GM10248 (cell line): ENCODE measurements around the gene LCP2.

Experiments used
- CTCF ChIA-PET: fragments of 300-600 bp; sonication (Branson Sonifier 250); formaldehyde crosslinking; extraction: SDS; loops from one replicate; lab custom pipeline; 2021; ENCODE audit warnings: antibody characterized with exemption; lab: Yijun Ruan, JAX
- POLR2A ChIA-PET: fragments of 350-650 bp; sonication (Branson Sonifier 250); formaldehyde crosslinking; extraction: SDS; loops from one replicate; lab custom pipeline; 2020; ENCODE audit warnings: antibody characterized with exemption; lab: Yijun Ruan, JAX
- DNase-seq: peaks from one replicate; pipeline ENCODE4 v3.0.0; 2012; ENCODE audit errors: extremely low spot score
- TF ChIP-seq, protein P1 (sequence below): IDR thresholded peaks from 2 replicates; pipeline ENCODE4 v1.5.1; 2012; ENCODE audit warnings: mild to moderate bottlenecking, low read depth; ENCODE audit errors: extremely low read depth, missing control alignments, control extremely low read depth

Gene LCP2

DNA sequence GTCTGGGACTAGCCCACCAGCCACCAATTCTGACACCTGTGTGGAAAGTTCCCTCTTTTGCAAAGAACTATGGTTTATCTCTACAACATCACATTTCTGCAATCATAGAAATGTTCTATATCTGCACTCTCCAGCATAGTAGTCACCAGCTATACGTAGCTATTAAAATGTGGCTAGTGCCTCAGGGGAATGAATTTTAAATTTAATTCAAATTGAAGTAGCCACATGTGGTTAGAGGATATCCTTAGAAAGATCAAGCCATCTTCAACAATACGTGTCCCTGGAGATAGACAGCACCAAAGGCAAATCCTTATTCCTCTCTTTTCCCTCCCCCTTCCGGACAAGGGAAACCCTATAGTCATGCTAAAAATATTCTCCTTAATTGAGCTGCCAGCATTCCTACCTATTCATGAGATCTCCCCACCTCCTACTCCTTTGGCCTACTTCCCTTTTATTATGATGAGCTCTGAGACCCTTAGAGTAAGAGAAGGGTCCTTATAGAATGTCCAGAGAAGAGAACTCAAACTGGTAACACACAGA lies 11.1 kb downstream of the LCP2 start:
- DNase-seq = no peak
- TF ChIP-seq, protein P1, sequence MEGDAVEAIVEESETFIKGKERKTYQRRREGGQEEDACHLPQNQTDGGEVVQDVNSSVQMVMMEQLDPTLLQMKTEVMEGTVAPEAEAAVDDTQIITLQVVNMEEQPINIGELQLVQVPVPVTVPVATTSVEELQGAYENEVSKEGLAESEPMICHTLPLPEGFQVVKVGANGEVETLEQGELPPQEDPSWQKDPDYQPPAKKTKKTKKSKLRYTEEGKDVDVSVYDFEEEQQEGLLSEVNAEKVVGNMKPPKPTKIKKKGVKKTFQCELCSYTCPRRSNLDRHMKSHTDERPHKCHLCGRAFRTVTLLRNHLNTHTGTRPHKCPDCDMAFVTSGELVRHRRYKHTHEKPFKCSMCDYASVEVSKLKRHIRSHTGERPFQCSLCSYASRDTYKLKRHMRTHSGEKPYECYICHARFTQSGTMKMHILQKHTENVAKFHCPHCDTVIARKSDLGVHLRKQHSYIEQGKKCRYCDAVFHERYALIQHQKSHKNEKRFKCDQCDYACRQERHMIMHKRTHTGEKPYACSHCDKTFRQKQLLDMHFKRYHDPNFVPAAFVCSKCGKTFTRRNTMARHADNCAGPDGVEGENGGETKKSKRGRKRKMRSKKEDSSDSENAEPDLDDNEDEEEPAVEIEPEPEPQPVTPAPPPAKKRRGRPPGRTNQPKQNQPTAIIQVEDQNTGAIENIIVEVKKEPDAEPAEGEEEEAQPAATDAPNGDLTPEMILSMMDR = no peak
- ChIA-PET CTCF (interaction anchor here (0.9 to 2.1 kb wide), 2 partner anchors 19 to 52 kb away, joined by 5 to 12 read pairs; no protein-coding TSS in a partner anchor), POLR2A (no interaction called here)

DNA sequence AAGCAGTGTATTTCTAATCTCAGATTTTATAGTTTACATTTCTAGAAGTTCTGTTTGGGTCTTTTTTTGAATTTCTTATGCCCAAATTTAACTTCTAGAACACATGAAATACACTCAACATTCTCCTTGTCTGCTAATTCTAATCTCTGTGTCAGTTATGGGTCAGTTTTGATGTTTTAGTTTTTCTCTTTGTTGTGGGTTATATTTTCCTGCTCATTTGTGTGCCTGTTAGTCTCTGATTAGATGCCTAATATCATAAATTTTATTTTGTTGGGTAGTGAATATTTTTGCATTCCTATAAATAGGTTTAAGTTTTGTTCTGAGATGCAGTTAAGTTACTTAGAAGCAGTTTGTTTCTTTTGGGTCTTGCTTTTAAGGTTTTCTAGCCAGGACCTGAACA lies 12.4 kb downstream of the LCP2 start:
- TF ChIP-seq, protein P1 = no peak
- CTCF ChIA-PET = no interaction called here
- POLR2A ChIA-PET = no interaction called here
- no peak for DNase-seq

DNA sequence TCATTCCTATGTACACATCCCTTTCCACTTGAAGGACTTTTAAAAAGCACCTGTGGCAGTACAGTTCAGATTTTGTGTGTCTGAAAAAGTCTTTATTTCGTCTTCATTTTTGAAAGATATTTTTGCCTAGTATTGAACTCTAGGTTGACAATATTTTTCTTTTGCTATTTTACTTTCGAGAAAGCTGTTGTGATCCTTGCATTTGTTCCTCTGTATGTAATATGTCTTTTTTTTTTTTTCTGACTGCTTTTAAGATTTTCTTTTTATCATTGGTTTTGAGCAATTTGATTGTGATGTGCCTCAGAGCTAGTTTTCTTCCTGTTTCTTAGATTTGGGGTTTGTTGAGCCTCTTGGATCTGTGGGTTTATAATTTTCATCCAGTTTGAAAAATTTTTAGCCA lies 13.3 kb downstream of the LCP2 start:
- POLR2A ChIA-PET = no interaction called here
- CTCF ChIA-PET = interaction anchor here (2.6 to 2.7 kb wide), 2 partner anchors 11 to 55 kb away, joined by 13 to 15 read pairs; no protein-coding TSS in a partner anchor
- TF ChIP-seq, protein P1 = no peak
- no peak for DNase-seq

DNA sequence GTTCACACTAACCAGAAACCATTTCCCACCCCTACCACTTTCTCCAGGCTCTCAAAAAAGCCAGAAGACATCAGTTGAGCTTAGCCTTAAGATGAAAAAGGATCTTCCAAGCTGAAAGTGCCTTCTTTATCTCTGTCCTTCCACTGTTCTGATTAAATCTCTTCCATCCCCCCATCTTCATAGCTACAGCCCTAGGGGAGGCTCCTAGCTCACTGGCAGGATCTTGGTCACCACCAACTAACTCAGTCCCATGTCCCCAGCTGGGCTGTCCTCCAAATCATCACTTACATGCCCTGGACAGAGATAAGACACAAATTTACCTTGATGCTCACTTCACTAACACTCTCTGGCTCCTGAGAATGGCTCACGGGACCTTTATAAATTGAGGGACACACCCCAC lies 14.3 kb downstream of the LCP2 start:
- ChIA-PET POLR2A (interaction anchor here (1.4 kb wide), 1 partner anchor 10 kb away, joined by 4 read pairs; no protein-coding TSS in a partner anchor), CTCF (interaction anchor here (0.8 to 5.9 kb wide), 7 partner anchors 9 to 120 kb away, joined by 3 to 50 read pairs (median 9); partner anchors contain the start of gene LCP2)
- DNase-seq = no peak
- TF ChIP-seq, protein P1 = no peak

DNA sequence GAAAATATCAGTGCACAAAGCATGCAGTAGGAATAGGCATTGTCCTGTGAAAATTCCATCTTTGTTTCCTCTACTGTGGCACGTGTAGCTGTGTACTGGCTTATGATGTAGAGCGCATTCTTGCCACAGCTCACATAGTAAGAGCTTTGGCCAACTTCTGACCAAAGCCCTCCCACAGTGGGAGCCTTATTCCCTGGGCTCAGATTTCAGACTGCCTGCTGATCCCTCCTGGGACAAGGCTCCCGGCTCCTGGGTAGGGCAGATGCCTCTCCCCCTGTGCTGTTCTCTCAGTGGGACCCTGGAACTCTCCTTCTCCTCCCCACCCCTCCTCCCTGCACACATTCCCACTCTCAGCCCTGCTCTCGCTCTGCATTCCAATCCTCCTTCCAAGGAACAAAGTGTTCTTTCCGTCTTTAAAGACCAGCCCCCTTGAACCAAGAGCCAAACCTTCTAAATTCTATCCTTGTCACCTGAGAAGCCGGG lies 17.5 kb downstream of the LCP2 start:
- ChIA-PET CTCF (interaction anchor here (1.1 to 5.9 kb wide), 6 partner anchors 12 to 60 kb away, joined by 3 to 50 read pairs (median 6); no protein-coding TSS in a partner anchor), POLR2A (interaction anchor here (0.6 kb wide), 1 partner anchor 9 kb away, joined by 3 read pairs; no protein-coding TSS in a partner anchor)
- TF ChIP-seq, protein P1 = no peak
- DNase-seq = no peak

DNA sequence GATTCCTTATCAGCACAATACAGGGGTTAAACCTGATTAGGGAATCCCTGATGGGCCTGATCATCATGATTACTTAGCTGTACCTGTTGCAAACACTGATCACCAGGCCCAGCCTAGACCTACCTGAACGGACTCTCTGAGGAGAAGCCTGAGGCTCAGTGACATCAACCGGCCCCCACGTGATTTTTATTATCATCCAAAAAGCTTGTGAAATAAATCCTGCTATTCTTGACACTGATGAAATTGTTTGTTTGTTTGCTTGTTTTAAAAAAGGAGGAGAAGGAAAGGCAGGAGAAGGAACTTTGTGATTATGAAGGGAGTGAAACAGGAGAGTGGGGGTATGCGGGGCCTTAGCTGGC lies 18.1 kb downstream of the LCP2 start:
- ChIA-PET CTCF (interaction anchor here (1.0 to 5.9 kb wide), 10 partner anchors 12 to 178 kb away, joined by 3 to 50 read pairs (median 4); no protein-coding TSS in a partner anchor), POLR2A (interaction anchor here (0.5 to 0.6 kb wide), 2 partner anchors 9 to 10 kb away, joined by 3 to 4 read pairs; no protein-coding TSS in a partner anchor)
- TF ChIP-seq, protein P1 = no peak
- DNase-seq = no peak
